Panc1 (cell line): ENCODE results near the gene NEAT1.

Experiments used
- POLR2AphosphoS5 ChIP-seq: IDR thresholded peaks from 2 replicates; pipeline ENCODE4 v1.6.1; 2012; ENCODE audit warnings: mild to moderate bottlenecking, low read depth, low read length, moderate library complexity
- TF ChIP-seq, protein P1 (sequence below), 2 experiments: IDR thresholded peaks; 2 replicates each; pipeline ENCODE4 v1.6.1; 2011 to 2012; ENCODE audit warnings: low read depth in 2 of 2, control low read depth in 1 of 2, low read length in 1 of 2, mild to moderate bottlenecking in 1 of 2, moderate library complexity in 1 of 2; ENCODE audit not compliant: insufficient read depth in 1 of 2
- TF ChIP-seq, protein P2 (sequence below): fragments of 450-650 bp; IDR thresholded peaks from 2 replicates; pipeline ENCODE4 v1.5.1; 2017; ENCODE audit warnings: mild to moderate bottlenecking

DNA sequence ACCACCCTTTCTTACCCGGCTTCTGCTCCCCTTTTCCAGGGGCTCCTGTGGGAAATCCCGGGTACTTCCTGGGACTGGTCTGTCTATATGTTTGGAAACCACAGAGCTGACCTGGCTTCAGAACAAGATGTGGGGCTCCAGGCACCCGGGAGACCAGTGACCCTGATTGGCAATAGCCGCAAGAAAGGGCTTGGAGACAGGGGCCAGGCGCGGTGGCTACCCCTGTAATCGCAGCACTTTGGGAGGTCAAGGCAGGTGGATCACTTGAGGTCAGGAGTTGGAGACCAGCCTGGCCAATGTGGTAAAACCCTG lies 3.2 kb upstream of the NEAT1 start:
- TF ChIP-seq, protein P1, sequence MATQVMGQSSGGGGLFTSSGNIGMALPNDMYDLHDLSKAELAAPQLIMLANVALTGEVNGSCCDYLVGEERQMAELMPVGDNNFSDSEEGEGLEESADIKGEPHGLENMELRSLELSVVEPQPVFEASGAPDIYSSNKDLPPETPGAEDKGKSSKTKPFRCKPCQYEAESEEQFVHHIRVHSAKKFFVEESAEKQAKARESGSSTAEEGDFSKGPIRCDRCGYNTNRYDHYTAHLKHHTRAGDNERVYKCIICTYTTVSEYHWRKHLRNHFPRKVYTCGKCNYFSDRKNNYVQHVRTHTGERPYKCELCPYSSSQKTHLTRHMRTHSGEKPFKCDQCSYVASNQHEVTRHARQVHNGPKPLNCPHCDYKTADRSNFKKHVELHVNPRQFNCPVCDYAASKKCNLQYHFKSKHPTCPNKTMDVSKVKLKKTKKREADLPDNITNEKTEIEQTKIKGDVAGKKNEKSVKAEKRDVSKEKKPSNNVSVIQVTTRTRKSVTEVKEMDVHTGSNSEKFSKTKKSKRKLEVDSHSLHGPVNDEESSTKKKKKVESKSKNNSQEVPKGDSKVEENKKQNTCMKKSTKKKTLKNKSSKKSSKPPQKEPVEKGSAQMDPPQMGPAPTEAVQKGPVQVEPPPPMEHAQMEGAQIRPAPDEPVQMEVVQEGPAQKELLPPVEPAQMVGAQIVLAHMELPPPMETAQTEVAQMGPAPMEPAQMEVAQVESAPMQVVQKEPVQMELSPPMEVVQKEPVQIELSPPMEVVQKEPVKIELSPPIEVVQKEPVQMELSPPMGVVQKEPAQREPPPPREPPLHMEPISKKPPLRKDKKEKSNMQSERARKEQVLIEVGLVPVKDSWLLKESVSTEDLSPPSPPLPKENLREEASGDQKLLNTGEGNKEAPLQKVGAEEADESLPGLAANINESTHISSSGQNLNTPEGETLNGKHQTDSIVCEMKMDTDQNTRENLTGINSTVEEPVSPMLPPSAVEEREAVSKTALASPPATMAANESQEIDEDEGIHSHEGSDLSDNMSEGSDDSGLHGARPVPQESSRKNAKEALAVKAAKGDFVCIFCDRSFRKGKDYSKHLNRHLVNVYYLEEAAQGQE (IDR thresholded peaks at IDR 0.05; ENCODE audit: insufficient read depth in 1 of 2, low read depth in 2 of 2, low read length in 1 of 2), result no peak
- TF ChIP-seq, protein P2, sequence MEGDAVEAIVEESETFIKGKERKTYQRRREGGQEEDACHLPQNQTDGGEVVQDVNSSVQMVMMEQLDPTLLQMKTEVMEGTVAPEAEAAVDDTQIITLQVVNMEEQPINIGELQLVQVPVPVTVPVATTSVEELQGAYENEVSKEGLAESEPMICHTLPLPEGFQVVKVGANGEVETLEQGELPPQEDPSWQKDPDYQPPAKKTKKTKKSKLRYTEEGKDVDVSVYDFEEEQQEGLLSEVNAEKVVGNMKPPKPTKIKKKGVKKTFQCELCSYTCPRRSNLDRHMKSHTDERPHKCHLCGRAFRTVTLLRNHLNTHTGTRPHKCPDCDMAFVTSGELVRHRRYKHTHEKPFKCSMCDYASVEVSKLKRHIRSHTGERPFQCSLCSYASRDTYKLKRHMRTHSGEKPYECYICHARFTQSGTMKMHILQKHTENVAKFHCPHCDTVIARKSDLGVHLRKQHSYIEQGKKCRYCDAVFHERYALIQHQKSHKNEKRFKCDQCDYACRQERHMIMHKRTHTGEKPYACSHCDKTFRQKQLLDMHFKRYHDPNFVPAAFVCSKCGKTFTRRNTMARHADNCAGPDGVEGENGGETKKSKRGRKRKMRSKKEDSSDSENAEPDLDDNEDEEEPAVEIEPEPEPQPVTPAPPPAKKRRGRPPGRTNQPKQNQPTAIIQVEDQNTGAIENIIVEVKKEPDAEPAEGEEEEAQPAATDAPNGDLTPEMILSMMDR, result no peak
- no peak for TF ChIP-seq POLR2AphosphoS5
